ENCODE results near the gene SDC3.

SDC3 gene

GRCh38 chr1:30886710-30887428 is 21.7 kb downstream of the SDC3 start:
- peaks cover 0 to 61% (median 0%) of the 10 kb centered on the region in 11 experiments; a peak in 5 of 22 replicates for H3K36me3 ChIP-seq
- peaks cover 93 to 100% (median 96%) of the 10 kb centered on the region in 11 experiments for H3K27me3 ChIP-seq
- H3K4me1 ChIP-seq = peaks cover 27 to 61% (median 43%) of the 10 kb centered on the region in 10 experiments
- H4K20me1 ChIP-seq = peaks cover 39 to 100% (median 71%) of the 10 kb centered on the region in 11 experiments
- no peak overlapping the region for H3K27ac ChIP-seq
- H3K4me2 ChIP-seq = peak overlapping the region in 1 of 11 experiments; percentile 23; a peak in 1 of 22 replicates
- H3K9me3 ChIP-seq (replicated peaks in 1 of 11) = no peaks in the 10 kb centered on the region
- TF ChIP-seq Cebpa-rat (IDR thresholded peaks at IDR 0.05) = no peak
- no peak overlapping the region for H3K4me3 ChIP-seq
- H3K9ac ChIP-seq = no peak overlapping the region

GRCh38 chr1:30885570-30886522 is 22.7 kb downstream of the SDC3 start:
- H3K9me3 ChIP-seq (replicated peaks in 1 of 11) = no peaks in the 10 kb centered on the region
- peaks cover 96 to 100% (median 100%) of the 10 kb centered on the region in 11 experiments for H3K27me3 ChIP-seq
- peak overlapping the region in 4 of 11 experiments; percentile 13 to 29 (median 18); a peak in 4 of 22 replicates for H3K4me2 ChIP-seq
- TF ChIP-seq Cebpa-rat (IDR thresholded peaks at IDR 0.05) = no peak
- H3K36me3 ChIP-seq = peaks cover 0 to 61% (median 0%) of the 10 kb centered on the region in 11 experiments; a peak in 5 of 22 replicates
- no peak overlapping the region for H3K4me3 ChIP-seq
- no peak overlapping the region for H3K9ac ChIP-seq
- H4K20me1 ChIP-seq = peaks cover 47 to 100% (median 74%) of the 10 kb centered on the region in 11 experiments
- no peak overlapping the region for H3K27ac ChIP-seq
- H3K4me1 ChIP-seq = peaks cover 37 to 63% (median 51%) of the 10 kb centered on the region in 10 experiments

- Histone ChIP-seq H3K4me1 (peaks cover 43 to 69% (median 56%) of the 10 kb centered on the region in 10 experiments), H3K27ac (no peak overlapping the region), H3K9me3 (replicated peaks in 1 of 11) (no peaks in the 10 kb centered on the region), H3K36me3 (peaks cover 0 to 61% (median 0%) of the 10 kb centered on the region in 11 experiments; a peak in 5 of 22 replicates), H3K4me2 (no peak overlapping the region), H3K4me3 (no peak overlapping the region), H4K20me1 (peaks cover 54 to 100% (median 83%) of the 10 kb centered on the region in 11 experiments), H3K27me3 (peaks cover 95 to 100% (median 99%) of the 10 kb centered on the region in 11 experiments), H3K9ac (no peak overlapping the region)
- no peak for TF ChIP-seq Cebpa-rat (IDR thresholded peaks at IDR 0.05)
Observed at GRCh38 chr1:30884723-30885122, 23.8 kb downstream of the SDC3 start.

- H3K27ac ChIP-seq = no peak overlapping the region
- H3K9ac ChIP-seq = no peak overlapping the region
- peaks cover 55 to 100% (median 84%) of the 10 kb centered on the region in 11 experiments for H4K20me1 ChIP-seq
- no peaks in the 10 kb centered on the region for H3K9me3 ChIP-seq (replicated peaks in 1 of 11)
- TF ChIP-seq Cebpa-rat (IDR thresholded peaks at IDR 0.05) = no peak
- H3K36me3 ChIP-seq = peaks cover 0 to 55% (median 0%) of the 10 kb centered on the region in 11 experiments; a peak in 6 of 22 replicates
- H3K27me3 ChIP-seq = peaks cover 96 to 100% (median 100%) of the 10 kb centered on the region in 11 experiments
- H3K4me3 ChIP-seq = no peak overlapping the region
- peaks cover 38 to 64% (median 54%) of the 10 kb centered on the region in 10 experiments for H3K4me1 ChIP-seq
- peak overlapping the region in 7 of 11 experiments; percentile 11 to 69 (median 39); a peak in 8 of 22 replicates for H3K4me2 ChIP-seq
Observed at GRCh38 chr1:30883389-30884172, 25.0 kb downstream of the SDC3 start.

GRCh38 chr1:30882678-30883388 is 25.7 kb downstream of the SDC3 start:
- no peak overlapping the region for H3K9ac ChIP-seq
- peaks cover 48 to 100% (median 83%) of the 10 kb centered on the region in 11 experiments for H4K20me1 ChIP-seq
- H3K36me3 ChIP-seq = peaks cover 0 to 56% (median 0%) of the 10 kb centered on the region in 11 experiments; a peak in 6 of 22 replicates
- TF ChIP-seq Cebpa-rat (IDR thresholded peaks at IDR 0.05) = no peak
- H3K4me2 ChIP-seq = peak overlapping the region in 9 of 11 experiments; percentile 51 to 76 (median 69); a peak in 14 of 22 replicates
- H3K27ac ChIP-seq = no peak overlapping the region
- peaks cover 97 to 100% (median 100%) of the 10 kb centered on the region in 11 experiments for H3K27me3 ChIP-seq
- H3K4me1 ChIP-seq = peaks cover 34 to 61% (median 52%) of the 10 kb centered on the region in 10 experiments
- no peaks in the 10 kb centered on the region for H3K9me3 ChIP-seq (replicated peaks in 1 of 11)
- H3K4me3 ChIP-seq = no peak overlapping the region

GRCh38 chr1:30881319-30882181 is 27.0 kb downstream of the SDC3 start:
- Histone ChIP-seq H3K9me3 (replicated peaks in 1 of 11) (no peaks in the 10 kb centered on the region), H3K4me1 (peaks cover 42 to 74% (median 61%) of the 10 kb centered on the region in 10 experiments), H3K36me3 (peaks cover 0 to 50% (median 0%) of the 10 kb centered on the region in 11 experiments; a peak in 6 of 22 replicates), H3K4me2 (peak overlapping the region; percentile 49 to 76 (median 66)), H3K27ac (peak overlapping the region in 2 of 11 experiments; percentile 24 to 26; a peak in 2 of 22 replicates), H4K20me1 (peaks cover 44 to 100% (median 85%) of the 10 kb centered on the region in 11 experiments), H3K9ac (0 out of 22 replicates have a peak overlapping the region, but pooled peaks of 1 of the 11 experiments have one; percentile 14), H3K4me3 (no peak overlapping the region), H3K27me3 (peaks cover 93 to 100% (median 100%) of the 10 kb centered on the region in 11 experiments)
- TF ChIP-seq Cebpa-rat (IDR thresholded peaks at IDR 0.05) = no peak
